ENCODE measurements around the gene STX19. TPM values are rescaled to one million over a fixed set of nuclear protein-coding genes. Genes with fewer than 3 reads are reported as not detected.
"Not testable (repeated sequence)": the region's sequence is repeated elsewhere in the genome, so short reads cannot be mapped to it uniquely, and the experiment has no call there.

STX19 gene
- total and polyA plus RNA-seq, 2 donors: 0.42 to 2.6 TPM

DNA sequence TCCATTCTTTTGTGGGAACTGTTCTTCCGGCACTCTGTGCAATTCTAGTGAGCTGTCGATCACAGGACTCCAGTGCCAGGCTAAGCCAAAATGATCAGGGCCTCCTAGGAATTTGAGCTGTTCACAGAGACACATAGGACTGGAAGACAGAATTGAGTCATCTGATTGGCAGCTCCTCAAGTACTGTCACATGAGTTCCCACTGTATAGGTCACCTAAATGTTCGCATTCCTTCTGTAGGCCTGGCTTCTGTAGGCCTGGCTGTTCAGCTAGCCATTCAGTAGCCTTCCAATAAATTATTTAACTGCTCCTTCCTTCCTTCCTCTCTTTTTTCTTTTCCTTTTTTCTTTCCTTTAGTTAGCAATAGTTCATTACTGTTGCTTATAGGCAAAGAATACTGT, 59.0 kb downstream of the STX19 start:
- Histone ChIP-seq H3K4me3 (ENCODE audit: low read length in 2 of 2) (no peak overlapping the region), H3K27me3 (ENCODE audit: control insufficient read depth in 2 of 2, insufficient read depth in 1 of 2, low read length in 1 of 2) (peaks cover 0 to 16% of the 10 kb centered on the region in 2 donors), H3K36me3 (ENCODE audit: control insufficient read depth in 2 of 2, insufficient read depth in 2 of 2, low read length in 1 of 2) (no peaks in the 10 kb centered on the region), H3K9me3 (ENCODE audit: control insufficient read depth in 2 of 2, insufficient read depth in 1 of 2, low read length in 1 of 2) (no peaks in the 10 kb centered on the region), H3K4me1 (ENCODE audit: control insufficient read depth in 2 of 2, insufficient read depth in 2 of 2, low read length in 2 of 2) (peaks cover 0 to 9% of the 10 kb centered on the region in 2 donors), H3K27ac (ENCODE audit: low read depth in 1 of 2, low read length in 1 of 2) (no peak overlapping the region)
- DNase-seq (ENCODE audit: low read depth in 6 of 9, low spot score in 9 of 9): no peak
- 79% methylated on average over 3 of the region's 3 CpGs for WGBS

DNA sequence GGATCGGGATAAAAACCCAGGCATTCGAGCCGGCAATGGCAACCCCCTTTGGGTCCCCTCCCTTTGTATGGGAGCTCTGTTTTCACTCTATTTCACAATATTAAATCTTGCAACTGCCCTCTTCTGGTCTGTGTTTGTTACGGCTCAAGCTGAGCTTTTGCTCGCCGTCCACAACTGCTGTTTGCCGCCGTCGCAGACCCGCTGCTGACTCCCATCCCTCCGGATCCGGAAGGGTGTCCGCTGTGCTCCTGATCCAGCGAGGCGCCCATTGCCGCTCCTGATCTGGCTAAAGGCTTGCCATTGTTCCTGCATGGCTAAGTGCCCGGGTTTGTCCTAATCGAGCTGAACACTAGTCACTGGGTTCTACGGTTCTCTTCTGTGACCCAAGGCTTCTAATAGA, 63.3 kb downstream of the STX19 start:
- not testable (repeated sequence) for H3K9me3 ChIP-seq (ENCODE audit: control insufficient read depth in 2 of 2, insufficient read depth in 1 of 2, low read length in 1 of 2); H3K27ac ChIP-seq (ENCODE audit: low read depth in 1 of 2, low read length in 1 of 2); H3K4me3 ChIP-seq (ENCODE audit: low read length in 2 of 2); DNase-seq (ENCODE audit: low read depth in 6 of 9, low spot score in 9 of 9); H3K36me3 ChIP-seq (ENCODE audit: control insufficient read depth in 2 of 2, insufficient read depth in 2 of 2, low read length in 1 of 2); H3K27me3 ChIP-seq (ENCODE audit: control insufficient read depth in 2 of 2, insufficient read depth in 1 of 2, low read length in 1 of 2); H3K4me1 ChIP-seq (ENCODE audit: control insufficient read depth in 2 of 2, insufficient read depth in 2 of 2, low read length in 2 of 2)
- 97% methylated on average over 19 of the region's 19 CpGs for WGBS

Other genes with a start within 250 kb of the STX19 start
- gene PROS1, start 54.7 kb downstream of the STX19 start, total RNA-seq: 2.7 TPM
- gene PROS1, start 54.7 kb downstream of the STX19 start, polyA plus RNA-seq: 5.4 TPM
- gene ARL13B, start 48.4 kb downstream of the STX19 start, total RNA-seq: 8.5 TPM
- gene ARL13B, start 48.4 kb downstream of the STX19 start, polyA plus RNA-seq: 6.7 TPM
- gene DHFR2, start 34.3 kb upstream of the STX19 start, total RNA-seq: 8.0 TPM
- gene DHFR2, start 34.3 kb upstream of the STX19 start, polyA plus RNA-seq: 6.0 TPM
- 11.1 TPM for gene NSUN3, start 34.5 kb upstream of the STX19 start, total RNA-seq
- gene NSUN3, start 34.5 kb upstream of the STX19 start, polyA plus RNA-seq: 8.7 TPM